GM15510 (cell line): ENCODE results near the gene FAM174A.

Experiments used
- POLR2A ChIP-seq: IDR thresholded peaks from 3 replicates; pipeline ENCODE4 v1.6.1; 2011; ENCODE audit warnings: borderline replicate concordance; ENCODE audit not compliant: insufficient read length; ENCODE audit errors: extremely low read depth

Gene FAM174A

GRCh38 chr5:100600298-100600994 is 65.3 kb downstream of the FAM174A start:
- no peak for TF ChIP-seq POLR2A

DNA sequence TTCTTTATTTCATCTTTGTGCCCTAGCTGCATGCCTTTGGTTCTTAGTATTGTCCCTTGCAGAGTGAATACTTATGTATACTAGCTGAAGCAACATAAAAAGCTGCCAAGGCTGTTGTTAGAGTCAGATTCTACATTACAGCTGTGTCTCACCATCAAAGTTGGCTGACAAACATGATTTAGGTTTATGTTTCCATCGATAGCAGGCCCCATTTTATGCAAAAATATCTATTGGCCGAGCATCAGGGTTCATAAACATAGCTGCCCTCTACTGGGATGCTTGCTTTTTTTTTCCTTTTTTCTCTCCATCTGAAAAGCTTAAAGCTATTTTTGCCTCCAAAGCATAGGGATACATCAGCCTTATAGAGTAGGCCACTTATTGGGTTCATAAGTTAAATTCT is 68.0 kb downstream of the FAM174A start:
- TF ChIP-seq POLR2A, result no peak

GRCh38 chr5:100609594-100609993 is 74.4 kb downstream of the FAM174A start:
- no peak for TF ChIP-seq POLR2A

DNA sequence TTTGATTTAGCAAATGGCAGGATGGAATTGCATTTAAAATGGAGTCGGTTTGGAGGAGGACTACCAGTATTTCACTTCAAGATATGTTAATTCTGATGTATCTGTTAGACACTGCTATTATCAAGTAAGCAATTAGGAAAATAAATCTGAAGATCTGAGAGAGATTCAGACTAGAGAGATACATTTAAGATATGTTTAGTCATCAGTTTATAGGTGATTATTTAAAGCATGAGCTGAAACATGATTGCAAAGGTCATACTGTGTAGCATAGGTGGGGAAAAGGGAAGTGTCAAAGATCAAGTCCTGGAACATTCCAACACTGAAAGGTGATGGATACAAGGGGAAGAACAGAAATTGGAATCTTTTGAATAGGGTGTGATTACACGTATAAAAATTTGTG is 79.1 kb downstream of the FAM174A start:
- no peak for TF ChIP-seq POLR2A

DNA sequence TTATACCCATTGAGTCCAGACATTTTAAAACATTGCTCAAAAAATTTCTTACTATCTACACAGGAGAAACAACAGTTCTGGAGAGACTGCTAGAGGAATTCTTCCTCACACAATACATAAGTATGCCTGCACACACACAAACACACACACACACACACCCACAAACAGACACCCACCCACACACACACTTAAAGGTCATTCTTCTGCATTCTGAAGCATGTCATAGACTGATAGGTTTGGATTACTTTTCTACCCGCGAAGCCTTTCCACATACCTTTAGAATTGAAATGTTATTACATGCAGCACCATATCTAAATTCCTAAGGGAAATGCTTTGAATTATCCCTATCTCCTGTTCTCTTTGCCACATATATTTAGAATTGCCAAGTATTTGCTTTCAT is 80.2 kb downstream of the FAM174A start:
- no peak for TF ChIP-seq POLR2A

DNA sequence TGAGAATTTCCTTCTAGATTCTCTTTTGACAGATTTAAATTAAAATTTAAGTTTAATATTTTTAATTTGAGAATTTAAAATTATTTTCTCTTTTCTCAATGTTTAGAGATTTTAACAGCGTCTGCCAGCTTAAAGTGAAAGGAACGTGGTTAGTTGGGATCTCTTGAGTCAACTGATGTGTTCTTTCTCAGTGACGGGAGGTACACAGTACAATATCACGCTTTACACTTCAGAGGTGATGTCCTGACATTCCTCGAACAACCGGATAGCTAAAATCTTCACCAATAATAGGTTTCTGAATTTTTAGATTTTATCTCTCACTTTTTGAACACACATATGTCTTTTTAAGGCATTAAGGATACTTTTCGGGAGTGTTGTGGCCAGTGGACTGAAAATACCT is 81.1 kb downstream of the FAM174A start:
- no peak for TF ChIP-seq POLR2A

- TF ChIP-seq POLR2A, result no peak
Observed at GRCh38 chr5:100616981-100617380, 81.8 kb downstream of the FAM174A start.

GRCh38 chr5:100623719-100624118 is 88.5 kb downstream of the FAM174A start:
- TF ChIP-seq POLR2A, result no peak

GRCh38 chr5:100634937-100635534 is 99.9 kb downstream of the FAM174A start:
- no peak for TF ChIP-seq POLR2A
